IPS-NIHi7 (cell line): ENCODE measurements around the gene ANAPC2.

Experiments
- DNase-seq: peaks from one replicate; pipeline ENCODE4 v3.0.0; 2012; ENCODE audit warnings: mixed read lengths; ENCODE audit errors: extremely low spot score

ANAPC2 gene

GRCh38 chr9:137215196-137215986, 27.0 kb upstream of the ANAPC2 start:
- DNase-seq: no peak

GRCh38 chr9:137214620-137215019, 26.3 kb upstream of the ANAPC2 start:
- no peak for DNase-seq

GRCh38 chr9:137213160-137214060, 25.1 kb upstream of the ANAPC2 start:
- DNase-seq: no peak

DNA sequence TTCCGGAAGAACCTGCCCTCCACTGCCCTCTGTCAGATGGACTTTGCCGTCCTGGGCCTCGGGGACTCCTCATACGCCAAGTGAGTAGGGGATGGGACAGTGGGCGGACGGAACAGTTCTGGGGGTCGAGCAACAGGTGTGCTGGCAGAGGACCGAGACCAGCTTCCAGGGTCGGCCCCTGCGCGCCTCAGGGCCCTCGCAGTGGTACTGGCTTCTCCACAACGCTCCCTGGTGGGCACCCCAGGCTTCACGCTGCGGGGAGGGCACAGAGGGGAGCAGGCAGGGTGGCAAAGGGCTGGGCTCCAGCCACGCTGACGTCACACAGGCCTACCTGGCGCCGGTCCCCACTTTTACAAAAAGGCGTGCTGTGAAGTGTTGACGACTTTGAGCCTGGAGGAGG, 24.2 kb upstream of the ANAPC2 start:
- no peak for DNase-seq

DNA sequence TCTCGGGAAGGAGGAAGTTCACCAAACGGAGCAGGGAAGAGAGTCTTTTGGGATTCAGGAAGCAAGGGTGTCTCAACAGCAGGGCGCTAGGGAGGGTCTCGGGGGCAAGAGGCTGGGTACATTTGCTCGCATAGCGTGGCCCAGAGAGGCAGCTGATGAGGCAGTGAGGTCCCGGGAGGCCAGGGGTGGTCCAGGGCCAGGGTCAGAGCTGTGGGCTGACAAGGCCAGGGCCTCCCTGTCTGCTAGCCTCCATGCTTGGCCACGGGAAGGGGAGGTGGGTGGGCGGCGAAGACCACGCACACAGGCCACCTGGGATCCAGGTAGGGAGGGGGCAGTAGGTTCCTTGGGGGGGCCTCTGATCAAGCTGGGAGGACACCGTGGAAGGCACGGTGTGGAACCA, 23.2 kb upstream of the ANAPC2 start:
- no peak for DNase-seq

DNA sequence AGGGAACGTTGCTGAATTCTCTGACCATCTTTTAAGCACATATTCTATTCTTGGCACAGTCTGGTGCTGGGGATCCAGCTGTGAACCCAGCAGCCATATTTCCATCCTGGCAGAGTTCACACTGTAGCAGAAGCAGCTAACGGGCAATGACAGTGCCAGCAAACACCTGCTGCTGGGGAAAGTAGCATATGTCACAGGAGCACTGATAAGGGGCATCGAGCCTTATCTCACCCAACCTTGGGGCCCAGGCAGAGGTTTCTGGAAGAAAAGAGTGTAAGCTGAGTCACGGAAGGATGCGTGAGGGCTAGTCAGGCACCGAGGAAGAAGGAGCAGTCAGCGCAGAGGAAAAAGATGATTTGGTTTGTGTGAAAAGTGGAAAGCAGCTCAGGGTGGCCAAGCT, 18.2 kb upstream of the ANAPC2 start:
- DNase-seq: no peak

GRCh38 chr9:137205126-137206069, 17.0 kb upstream of the ANAPC2 start, which contains the start of the genes NDOR1 and TMEM203:
Gene NDOR1 (plus strand): TSS chr9:137205700. CDS start chr9:137205778, 78 bp downstream.
Gene TMEM203 (minus strand): TSS chr9:137205648. CDS start chr9:137205414, 234 bp downstream.
- DNase-seq: peak; percentile 92

- DNase-seq: no peak
Measured at GRCh38 chr9:137204731-137205125, 16.4 kb upstream of the ANAPC2 start.

GRCh38 chr9:137202966-137203365, 14.6 kb upstream of the ANAPC2 start:
- DNase-seq: no peak

- DNase-seq: no peak
Measured at GRCh38 chr9:137201205-137201868, 13.0 kb upstream of the ANAPC2 start.

- peak; percentile 100 for DNase-seq
Measured at GRCh38 chr9:137200311-137201204, 12.2 kb upstream of the ANAPC2 start, which contains the start of gene TPRN. Gene TPRN (minus strand): TSS chr9:137200741. CDS start chr9:137200711, 30 bp downstream.

- DNase-seq: no peak
Measured at GRCh38 chr9:137199411-137200121, 11.2 kb upstream of the ANAPC2 start.

GRCh38 chr9:137198902-137199283, 10.5 kb upstream of the ANAPC2 start:
- DNase-seq: no peak

DNA sequence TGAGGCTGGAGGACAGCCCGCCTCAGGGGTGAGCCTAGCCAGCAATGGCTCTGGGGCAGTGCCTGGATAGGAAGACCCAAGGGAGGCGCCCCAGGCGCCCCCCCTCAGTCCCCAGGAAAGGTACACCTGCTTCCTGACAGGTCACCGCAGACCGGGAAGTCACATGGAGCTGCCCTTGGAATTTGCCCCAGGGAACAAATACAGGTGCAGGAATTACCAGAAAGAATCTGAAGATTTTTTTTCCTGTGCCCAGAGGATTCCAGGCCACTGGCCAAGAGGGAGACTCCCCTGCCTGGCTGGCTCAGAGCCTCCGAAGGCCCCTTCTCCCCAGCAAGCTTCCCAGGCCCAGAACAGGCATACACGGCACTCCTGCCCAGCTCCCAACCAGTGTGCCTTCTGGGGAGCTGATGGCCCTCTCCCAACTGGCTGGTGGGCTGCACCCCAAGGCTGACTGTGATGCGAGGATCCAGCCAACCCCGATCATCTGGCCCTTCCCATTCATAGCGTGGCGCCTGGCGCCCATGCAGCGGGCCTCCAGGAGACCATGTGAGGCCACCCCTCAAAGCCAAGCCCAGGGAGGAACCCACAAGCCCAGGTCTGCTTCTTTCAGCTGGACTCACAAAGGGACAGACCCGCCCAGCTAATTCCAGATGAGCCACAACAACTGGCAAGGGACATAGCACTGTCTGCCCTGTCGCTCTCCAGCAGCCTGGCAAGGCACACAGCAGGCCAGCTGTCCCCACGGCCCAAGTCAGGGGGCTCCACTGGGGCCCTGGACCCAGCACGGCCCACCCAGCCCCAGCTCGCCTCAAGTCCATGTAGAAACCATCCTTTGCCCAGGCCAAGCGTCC, 9.9 kb upstream of the ANAPC2 start:
- DNase-seq: no peak

DNA sequence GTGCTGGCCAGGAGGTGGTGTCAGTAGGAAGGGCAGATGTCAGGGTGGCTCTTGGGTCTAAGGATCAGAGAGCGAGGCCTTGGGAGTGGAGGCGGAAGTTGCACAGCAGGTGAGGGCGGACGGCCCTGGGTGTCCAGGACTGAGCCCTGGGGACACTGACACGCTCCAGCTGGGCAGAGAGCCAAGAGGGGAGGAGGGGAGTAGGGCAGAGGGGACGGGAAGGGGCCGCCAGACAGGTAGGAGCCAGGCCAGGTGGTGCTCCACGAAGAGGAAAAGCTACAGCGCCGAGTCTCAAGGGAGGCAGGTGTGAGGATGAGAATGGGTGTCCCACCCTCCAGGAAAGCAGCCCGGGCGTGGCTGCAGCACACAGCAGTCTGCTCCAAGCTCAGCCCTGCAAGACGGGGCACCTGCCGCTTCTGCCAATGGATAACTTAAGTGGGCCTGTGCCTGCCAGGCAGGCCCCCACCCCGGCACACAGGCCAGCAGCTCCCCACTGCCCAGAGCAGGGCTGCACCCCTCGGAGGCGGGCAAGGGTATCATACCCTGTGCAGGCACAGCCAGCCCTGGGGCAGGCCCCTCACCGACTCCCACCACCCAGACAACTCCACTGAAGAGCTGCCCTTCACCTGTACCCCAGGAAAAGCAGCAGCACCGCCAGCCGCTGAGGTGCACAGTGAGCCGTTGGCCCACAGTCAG, 7.3 kb upstream of the ANAPC2 start:
- no peak for DNase-seq

DNA sequence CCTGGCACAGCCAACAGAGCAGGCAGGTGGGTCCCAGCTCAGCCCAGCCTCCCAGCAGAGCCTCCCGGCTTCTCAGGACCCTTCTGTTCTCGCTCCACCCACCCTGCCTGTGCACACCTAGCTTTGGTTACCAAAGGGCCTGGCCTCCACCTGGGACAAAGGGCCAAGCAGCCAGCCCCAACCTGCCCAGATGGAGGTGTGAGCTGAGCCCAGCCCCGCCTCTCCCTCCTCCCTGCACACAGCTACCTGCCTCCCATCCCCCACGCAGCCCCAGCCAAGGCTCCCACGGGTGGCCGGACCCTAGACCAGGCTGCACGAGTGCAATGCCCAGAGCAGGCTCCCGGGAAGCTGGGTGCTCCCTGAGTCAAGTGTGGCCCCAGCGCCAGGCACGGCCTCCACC, 6.5 kb upstream of the ANAPC2 start:
- DNase-seq: no peak

GRCh38 chr9:137194388-137194787, 6.0 kb upstream of the ANAPC2 start:
- no peak for DNase-seq

GRCh38 chr9:137193771-137194170, 5.4 kb upstream of the ANAPC2 start:
- no peak for DNase-seq
